Chondrocyte (in vitro differentiated cells): Measurements from ENCODE around the gene ATP5PO. TPM values are rescaled to one million over a fixed set of nuclear protein-coding genes. Genes with fewer than 3 reads are reported as not detected.

Experiments used
- DNase-seq: peaks from one replicate; pipeline ENCODE4 v3.0.0; 2021; ENCODE audit warnings: mixed read lengths, low spot score
- H3K27ac Mint-ChIP-seq: one replicate; pipeline ENCODE4 v1.8.0; 2021; ENCODE audit warnings: mild to moderate bottlenecking, moderate library complexity, mixed read lengths; ENCODE audit not compliant: unreplicated experiment
- H3K27me3 Mint-ChIP-seq: 2 replicates; pipeline ENCODE4 v1.8.0; 2021; ENCODE audit warnings: low read depth, mixed read lengths
- H3K36me3 Mint-ChIP-seq: 2 replicates; pipeline ENCODE4 v1.8.0; 2021; ENCODE audit warnings: low read depth, mixed read lengths
- H3K4me1 Mint-ChIP-seq: 2 replicates; pipeline ENCODE4 v1.8.0; 2021; ENCODE audit warnings: low read depth, mild to moderate bottlenecking, mixed read lengths
- H3K4me3 Mint-ChIP-seq: one replicate; pipeline ENCODE4 v1.8.0; 2021; ENCODE audit warnings: mild to moderate bottlenecking, moderate library complexity, mixed read lengths; ENCODE audit not compliant: unreplicated experiment
- H3K9me3 Mint-ChIP-seq: 2 replicates; pipeline ENCODE4 v1.8.0; 2021; ENCODE audit warnings: low read depth, mixed read lengths
- total RNA-seq: library from RNA; stranded (reverse); gene quantifications from 3 replicates; pipeline ENCODE4 v1.2.1, GENCODE V29; 2021
- TF ChIP-seq, protein P1 (sequence below): fragments of 200-600 bp; sonication (generic); IDR thresholded peaks from 2 replicates; pipeline ENCODE4 v1.5.0; 2021; ENCODE audit warnings: antibody characterized with exemption, mild to moderate bottlenecking, moderate library complexity

ATP5PO gene
- total RNA-seq, 1 donor from 2014 or later, result 129 TPM

- H3K27ac Mint-ChIP-seq, result no peak overlapping the region
- H3K27me3 Mint-ChIP-seq, result no peaks in the 10 kb centered on the region
- peaks cover 10% of the 10 kb centered on the region for H3K9me3 Mint-ChIP-seq
- TF ChIP-seq, protein P1, sequence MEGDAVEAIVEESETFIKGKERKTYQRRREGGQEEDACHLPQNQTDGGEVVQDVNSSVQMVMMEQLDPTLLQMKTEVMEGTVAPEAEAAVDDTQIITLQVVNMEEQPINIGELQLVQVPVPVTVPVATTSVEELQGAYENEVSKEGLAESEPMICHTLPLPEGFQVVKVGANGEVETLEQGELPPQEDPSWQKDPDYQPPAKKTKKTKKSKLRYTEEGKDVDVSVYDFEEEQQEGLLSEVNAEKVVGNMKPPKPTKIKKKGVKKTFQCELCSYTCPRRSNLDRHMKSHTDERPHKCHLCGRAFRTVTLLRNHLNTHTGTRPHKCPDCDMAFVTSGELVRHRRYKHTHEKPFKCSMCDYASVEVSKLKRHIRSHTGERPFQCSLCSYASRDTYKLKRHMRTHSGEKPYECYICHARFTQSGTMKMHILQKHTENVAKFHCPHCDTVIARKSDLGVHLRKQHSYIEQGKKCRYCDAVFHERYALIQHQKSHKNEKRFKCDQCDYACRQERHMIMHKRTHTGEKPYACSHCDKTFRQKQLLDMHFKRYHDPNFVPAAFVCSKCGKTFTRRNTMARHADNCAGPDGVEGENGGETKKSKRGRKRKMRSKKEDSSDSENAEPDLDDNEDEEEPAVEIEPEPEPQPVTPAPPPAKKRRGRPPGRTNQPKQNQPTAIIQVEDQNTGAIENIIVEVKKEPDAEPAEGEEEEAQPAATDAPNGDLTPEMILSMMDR, result no peak
- H3K4me3 Mint-ChIP-seq, result no peak overlapping the region
- no peak for DNase-seq
- H3K36me3 Mint-ChIP-seq, result peaks cover 6% of the 10 kb centered on the region
- H3K4me1 Mint-ChIP-seq, result peaks cover 28% of the 10 kb centered on the region
These were observed 30.2 kb upstream of the ATP5PO start for GRCh38 chr21:33945652-33946270.

- Mint-ChIP-seq H3K27ac (no peak overlapping the region), H3K4me1 (peaks cover 37% of the 10 kb centered on the region), H3K4me3 (no peak overlapping the region), H3K36me3 (peaks cover 6% of the 10 kb centered on the region), H3K9me3 (peaks cover 10% of the 10 kb centered on the region), H3K27me3 (no peaks in the 10 kb centered on the region)
- TF ChIP-seq, protein P1, result no peak
- no peak for DNase-seq
These were observed 28.7 kb upstream of the ATP5PO start for GRCh38 chr21:33944185-33944763.

GRCh38 chr21:33943293-33943692 is 27.7 kb upstream of the ATP5PO start:
- TF ChIP-seq, protein P1, result no peak
- Mint-ChIP-seq H3K27ac (no peak overlapping the region), H3K9me3 (peaks cover 10% of the 10 kb centered on the region), H3K4me3 (no peak overlapping the region), H3K27me3 (no peaks in the 10 kb centered on the region), H3K36me3 (peaks cover 6% of the 10 kb centered on the region), H3K4me1 (peaks cover 31% of the 10 kb centered on the region)
- no peak for DNase-seq

- Mint-ChIP-seq H3K27ac (no peak overlapping the region), H3K4me1 (peaks cover 23% of the 10 kb centered on the region), H3K9me3 (peaks cover 10% of the 10 kb centered on the region), H3K27me3 (no peaks in the 10 kb centered on the region), H3K36me3 (peaks cover 6% of the 10 kb centered on the region), H3K4me3 (no peak overlapping the region)
- TF ChIP-seq, protein P1, result no peak
- DNase-seq, result no peak
These were observed 26.8 kb upstream of the ATP5PO start for GRCh38 chr21:33942426-33942825.

- Mint-ChIP-seq H3K4me1 (peaks cover 19% of the 10 kb centered on the region), H3K27me3 (no peaks in the 10 kb centered on the region), H3K27ac (no peak overlapping the region), H3K36me3 (peaks cover 6% of the 10 kb centered on the region), H3K4me3 (no peak overlapping the region), H3K9me3 (peaks cover 10% of the 10 kb centered on the region)
- DNase-seq, result no peak
- TF ChIP-seq, protein P1, result no peak
These were observed 25.3 kb upstream of the ATP5PO start for GRCh38 chr21:33940881-33941245.
